T-helper 2 cell treated with Interferon-gamma antibody and Interleukin-4, amounts not matched to agents 100 ng/mL and 5 ng/mL, for 36 hours (primary cell): ENCODE results near the gene TLE3. TPM values are rescaled to one million over a fixed set of nuclear protein-coding genes. Genes with fewer than 3 reads are reported as not detected.
"Not testable (repeated sequence)": the region's sequence is repeated elsewhere in the genome, so short reads cannot be mapped to it uniquely, and the experiment has no call there.

ENCODE experiments used
- intact Hi-C: fragments of 100-400 bp; cut with micrococcal nuclease; formaldehyde crosslinking; loops from one replicate; pipeline ENCODE4 v1.15.1; 2023
- total RNA-seq: library from RNA; stranded (reverse); gene quantifications from 2 replicates; pipeline ENCODE4 v1.2.3, GENCODE V29; 2022

The TLE3 gene
- total RNA-seq, 1 donor from 2014 or later, result 58.4 TPM

DNA sequence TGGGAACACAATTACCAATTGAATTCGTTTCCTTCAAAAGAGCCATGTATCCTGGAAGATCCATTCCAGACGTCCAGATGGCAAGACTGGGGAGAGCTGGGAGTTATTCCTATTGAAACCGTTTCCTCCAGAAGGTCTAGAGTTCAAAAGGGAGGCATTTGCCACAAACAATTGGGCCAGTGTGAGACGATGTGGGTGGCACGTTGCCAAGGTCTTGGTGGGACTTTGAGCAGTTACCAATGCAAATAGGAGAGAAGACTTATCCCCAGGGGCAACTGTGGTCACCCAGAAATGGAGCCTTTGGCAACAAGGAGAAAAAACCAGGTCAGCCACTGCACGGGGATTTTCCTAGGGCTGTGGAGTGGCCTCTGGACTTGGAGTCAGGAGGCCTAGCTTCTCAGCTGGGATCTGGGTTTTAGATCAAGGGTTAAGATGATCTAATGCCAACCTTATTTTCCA is 29.6 kb upstream of the TLE3 start:
- intact Hi-C loops, result no loop called here

DNA sequence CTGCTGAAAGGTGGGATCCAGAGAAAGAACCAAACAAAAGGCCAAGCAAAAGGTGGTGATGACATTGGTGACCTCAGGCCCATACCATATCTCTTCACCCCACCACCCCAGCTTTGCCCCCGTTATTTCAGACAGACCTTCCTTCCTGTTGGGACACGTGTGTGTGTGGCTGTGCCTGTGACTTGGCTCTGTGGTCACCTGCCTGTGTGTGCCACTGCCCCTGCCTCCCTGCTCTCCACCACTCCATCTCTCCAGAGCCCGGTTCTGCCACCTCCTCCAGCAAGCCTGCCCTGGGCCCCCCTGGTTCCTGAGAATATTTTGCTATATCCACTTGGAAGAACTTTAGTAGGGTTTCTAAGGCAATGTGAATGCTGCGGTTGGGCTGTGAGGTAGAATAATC is 28.6 kb upstream of the TLE3 start:
- intact Hi-C loops, result no loop called here

GRCh38 chr15:70125605-70126004 is 27.9 kb upstream of the TLE3 start:
- intact Hi-C loops, result no loop called here

DNA sequence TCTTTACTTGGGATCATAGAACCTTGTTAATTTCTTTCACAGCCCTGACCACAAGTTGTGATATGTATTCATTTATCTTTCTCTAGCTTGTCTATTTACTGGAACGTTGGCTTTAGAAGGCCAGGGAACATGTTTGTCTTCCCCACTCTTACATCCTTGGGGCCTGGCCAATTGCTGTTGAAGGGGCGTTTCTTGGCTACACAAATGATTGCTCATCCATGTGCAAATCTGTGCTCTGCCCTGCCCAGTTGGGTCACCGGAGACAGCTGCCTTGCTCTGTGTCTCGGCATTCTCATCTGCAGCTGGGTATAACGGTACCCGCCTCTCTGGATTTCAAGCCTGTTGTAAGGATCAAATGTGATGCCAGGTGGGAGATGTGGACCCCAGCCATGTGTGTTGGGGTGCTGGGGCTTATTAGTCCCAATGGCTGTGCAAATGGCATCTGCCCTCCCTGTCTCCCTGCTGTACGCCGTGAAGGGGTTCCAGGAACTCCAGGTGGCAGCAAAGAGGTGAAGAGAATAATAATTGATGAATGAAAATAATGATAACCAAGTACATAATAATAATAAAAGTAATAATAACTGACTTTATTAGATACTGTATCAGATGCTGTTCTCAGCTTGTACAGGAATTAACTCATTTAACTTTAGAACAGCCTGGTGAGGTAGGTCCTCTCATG is 24.0 kb upstream of the TLE3 start:
- intact Hi-C loops, result no loop called here

DNA sequence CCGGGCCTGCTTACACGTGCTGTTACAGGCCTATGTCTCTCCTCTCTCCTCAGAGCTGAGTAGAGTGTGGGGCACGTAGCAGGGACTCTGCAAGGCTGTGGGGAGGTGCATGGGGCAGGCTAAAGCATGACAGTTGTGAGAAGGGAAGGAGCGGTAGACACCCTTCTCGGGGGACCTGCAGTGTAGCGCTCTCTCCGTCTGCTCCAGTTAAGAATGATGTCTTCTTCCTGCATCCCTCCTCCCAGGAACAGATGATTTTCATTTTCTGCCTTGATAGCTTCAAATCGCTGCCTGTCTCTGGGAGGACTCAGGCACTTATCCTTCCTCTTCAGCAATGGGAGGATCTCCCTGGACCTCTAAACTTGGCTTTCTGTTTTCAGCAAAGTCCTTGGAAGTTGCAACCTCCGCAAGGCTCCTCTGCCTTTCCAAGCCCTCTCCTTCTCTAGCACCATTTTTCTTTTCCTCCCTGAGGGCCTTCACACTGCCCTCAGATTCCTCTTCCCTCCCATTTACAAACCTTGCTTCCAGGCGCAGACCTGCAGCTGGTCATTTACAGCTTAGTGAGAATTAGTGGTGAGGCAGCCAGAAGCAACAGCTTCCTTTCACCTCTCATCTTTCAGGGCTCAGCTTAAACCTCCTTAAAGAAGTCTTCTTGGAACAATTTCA is 23.4 kb upstream of the TLE3 start:
- intact Hi-C loops, result no loop called here

DNA sequence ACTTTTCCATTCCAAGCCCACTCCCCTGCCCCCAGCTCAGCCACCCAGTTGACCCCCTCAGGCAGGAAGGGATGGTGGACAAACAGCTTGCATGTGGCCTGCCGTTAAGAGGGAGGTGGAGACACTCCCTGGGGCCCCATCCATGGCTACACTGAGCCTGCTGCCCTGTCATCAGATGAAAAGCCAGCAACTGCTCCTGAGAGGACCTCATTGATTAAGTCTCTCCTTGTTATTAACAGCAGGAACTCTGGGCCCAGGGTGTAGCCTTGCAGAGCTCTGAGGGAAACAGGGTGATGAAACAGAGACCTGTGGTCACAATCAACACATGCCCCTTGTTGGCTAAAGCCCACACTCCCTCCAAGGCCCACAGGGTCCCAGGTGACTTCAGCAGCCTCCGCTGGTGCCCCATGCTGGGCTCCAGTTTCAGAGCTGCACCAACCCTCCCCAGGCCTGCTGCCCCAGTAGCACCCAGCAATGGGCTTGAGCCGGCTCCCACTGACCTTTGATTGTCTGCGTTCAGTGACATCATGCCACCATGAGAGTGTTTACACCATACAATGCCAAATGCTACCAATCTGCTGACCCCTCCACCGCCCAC is 22.3 kb upstream of the TLE3 start:
- intact Hi-C loops, result no loop called here

GRCh38 chr15:70118599-70118998 is 20.9 kb upstream of the TLE3 start:
- intact Hi-C loops, result no loop called here

GRCh38 chr15:70116317-70116716 is 18.6 kb upstream of the TLE3 start:
- intact Hi-C loops, result no loop called here

DNA sequence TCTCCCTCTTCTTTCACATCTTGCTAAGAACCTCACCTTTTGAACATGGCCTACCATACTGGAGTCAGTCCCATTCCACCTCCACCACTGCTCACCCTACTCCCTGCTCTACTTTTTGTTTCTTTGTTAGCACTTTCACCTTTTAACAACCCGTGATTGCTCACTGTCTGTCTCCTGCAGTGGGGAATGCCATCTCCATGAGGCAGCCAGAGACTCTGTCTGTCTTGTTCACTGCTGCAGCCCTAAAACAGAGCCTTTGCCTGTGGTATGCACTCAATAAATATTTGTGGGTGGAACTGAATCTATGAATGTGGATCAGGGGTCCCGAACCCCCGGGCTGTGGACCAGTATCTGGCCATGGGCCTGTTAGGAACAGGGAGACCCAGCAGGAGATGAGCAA is 16.5 kb upstream of the TLE3 start:
- intact Hi-C loops, result no loop called here

GRCh38 chr15:70113304-70113700 is 15.6 kb upstream of the TLE3 start:
- intact Hi-C loops, result no loop called here

- intact Hi-C loops, result not testable (repeated sequence)
These were observed 15.0 kb upstream of the TLE3 start for GRCh38 chr15:70112572-70113303.

DNA sequence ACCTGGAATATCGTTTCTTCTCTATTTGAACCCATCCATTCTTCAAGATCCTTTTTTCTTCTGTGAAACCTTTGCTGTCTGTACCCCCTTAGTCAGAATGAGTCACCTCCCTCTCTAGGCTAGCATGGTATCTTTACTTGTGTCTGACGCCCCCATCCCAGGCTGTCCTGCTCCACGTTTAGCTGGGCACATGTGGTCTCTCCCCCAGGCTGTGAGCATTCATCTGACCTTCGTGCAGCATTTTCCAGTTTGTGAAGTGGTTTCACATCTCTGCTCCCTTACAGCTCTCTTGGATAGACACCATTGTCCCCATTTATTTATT is 14.3 kb upstream of the TLE3 start:
- intact Hi-C loops, result no loop called here

- intact Hi-C loops, result no loop called here
These were observed 13.7 kb upstream of the TLE3 start for GRCh38 chr15:70111203-70112073.

DNA sequence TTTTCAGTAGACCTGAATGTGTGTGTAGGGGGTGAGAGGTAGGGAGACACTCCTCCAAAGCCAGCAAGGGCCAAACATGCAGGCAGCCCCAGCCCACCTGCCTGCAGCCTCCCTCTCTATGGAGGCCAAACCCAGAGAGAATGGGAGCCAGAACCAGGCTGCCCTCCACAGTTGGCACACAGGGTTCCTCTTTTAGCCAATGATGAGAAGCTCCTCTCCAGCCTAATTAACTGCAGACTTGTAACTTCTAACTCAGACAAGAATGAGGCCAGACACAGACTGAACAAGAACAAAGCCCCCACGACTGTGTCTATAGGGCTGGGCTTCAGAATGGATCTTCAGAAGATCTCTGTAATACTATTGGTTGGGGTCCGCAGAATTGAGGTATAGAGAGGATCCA is 12.3 kb upstream of the TLE3 start:
- intact Hi-C loops, result no loop called here

DNA sequence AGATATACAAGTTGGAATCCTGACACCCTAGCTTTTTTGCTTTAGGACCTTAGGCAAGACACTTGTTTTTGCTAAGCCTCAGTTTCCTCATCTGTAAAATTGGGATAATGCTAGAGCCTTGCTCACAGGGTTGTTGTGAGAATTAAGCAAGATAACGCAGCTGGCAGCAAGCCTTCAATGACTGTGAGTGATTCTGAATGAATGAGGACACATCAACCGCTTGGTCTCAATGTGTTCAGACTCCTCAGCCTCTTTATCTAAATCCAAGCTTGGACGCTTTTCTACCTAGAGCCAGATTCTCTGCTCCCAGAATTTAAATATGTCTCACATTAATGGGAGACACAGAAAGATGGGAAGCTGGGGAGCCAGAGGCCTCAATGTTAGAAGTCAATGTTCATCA is 11.8 kb upstream of the TLE3 start:
- intact Hi-C loops, result no loop called here

DNA sequence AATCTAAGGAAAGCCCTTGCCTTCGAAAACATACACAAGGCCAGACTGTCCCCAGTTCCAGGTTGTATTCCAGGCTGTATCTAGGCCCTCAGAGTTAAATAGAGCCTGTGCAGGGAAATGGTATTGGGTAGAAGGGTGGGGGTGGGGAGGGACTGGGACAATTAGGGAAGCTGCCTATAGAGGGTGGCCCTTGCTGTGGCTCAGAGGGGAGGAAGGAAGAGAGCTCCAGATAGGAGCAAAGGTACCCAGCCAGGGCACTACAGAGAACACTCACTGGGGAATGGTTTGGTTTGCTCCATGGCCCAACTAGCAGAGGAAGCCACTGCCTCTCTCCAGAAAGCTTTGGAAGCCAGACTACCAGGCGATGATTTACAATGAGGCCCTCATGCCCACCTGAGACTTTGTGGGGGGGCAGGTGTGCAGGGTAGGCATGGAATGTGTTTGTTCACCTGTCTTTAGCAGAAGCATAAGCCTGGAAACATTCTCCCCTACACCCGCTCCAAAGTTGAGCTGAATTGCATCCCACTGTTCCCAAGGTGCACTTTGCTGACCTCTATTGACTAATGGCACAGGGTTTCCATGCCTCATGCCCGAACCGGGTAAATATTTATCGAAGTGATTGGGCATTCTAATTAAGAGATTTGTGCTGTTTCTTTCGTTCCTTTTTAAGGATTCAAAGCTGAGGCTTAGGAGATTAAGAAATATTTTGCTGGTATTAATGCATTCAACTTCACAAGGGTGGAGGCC is 6.3 kb upstream of the TLE3 start:
- intact Hi-C loops, result no loop called here

DNA sequence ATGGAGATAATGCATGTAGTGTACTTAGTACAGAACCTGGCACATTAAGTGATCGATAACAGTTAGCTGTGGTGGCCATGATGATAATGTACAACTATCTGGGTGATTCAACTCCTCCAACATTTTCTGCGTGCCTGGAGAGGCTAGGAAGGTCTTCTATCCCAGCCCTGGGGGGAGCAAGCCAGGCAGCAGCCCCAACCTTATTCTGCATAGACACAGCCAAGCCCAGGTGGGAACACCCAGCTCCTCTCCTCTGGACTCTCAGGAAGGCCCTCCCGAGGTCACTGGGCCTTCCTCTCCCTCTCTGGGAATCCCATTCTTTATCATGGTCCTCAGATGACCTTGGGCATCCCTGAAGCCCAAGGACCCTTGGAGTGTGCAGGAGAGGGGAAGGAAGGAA is 5.1 kb upstream of the TLE3 start:
- intact Hi-C loops, result no loop called here

DNA sequence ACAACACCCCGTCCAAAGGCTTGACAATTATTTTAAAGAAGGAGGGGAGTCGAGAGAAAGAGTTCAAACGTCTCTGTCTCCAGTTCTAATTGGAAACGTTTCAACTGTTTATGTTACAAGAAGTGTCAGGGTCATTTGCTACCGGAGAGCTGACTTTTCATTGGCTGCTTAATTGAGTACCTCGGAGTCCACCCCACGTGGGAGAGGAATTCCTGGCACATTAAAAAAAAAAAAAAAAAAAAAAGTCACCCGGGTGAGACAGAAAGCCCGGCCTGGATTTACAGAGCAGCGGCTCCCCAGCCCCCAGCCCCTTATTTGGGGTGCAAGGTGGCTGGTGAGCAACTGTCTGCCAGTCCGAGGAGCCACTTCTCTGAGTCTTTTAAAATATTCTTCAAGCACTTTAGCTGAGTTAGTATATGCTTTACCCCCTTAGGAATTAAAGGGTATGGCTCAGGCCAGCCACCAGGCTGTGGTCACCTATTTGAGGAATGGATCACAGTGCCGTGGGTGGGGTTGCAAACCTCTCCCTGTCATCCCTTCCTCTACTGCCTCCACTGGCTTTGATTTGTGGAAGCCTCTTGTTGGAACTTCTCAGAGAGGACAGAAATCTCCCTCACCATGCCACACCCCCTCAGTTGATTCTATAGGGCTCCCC is 3.9 kb upstream of the TLE3 start:
- intact Hi-C loops, result no loop called here

DNA sequence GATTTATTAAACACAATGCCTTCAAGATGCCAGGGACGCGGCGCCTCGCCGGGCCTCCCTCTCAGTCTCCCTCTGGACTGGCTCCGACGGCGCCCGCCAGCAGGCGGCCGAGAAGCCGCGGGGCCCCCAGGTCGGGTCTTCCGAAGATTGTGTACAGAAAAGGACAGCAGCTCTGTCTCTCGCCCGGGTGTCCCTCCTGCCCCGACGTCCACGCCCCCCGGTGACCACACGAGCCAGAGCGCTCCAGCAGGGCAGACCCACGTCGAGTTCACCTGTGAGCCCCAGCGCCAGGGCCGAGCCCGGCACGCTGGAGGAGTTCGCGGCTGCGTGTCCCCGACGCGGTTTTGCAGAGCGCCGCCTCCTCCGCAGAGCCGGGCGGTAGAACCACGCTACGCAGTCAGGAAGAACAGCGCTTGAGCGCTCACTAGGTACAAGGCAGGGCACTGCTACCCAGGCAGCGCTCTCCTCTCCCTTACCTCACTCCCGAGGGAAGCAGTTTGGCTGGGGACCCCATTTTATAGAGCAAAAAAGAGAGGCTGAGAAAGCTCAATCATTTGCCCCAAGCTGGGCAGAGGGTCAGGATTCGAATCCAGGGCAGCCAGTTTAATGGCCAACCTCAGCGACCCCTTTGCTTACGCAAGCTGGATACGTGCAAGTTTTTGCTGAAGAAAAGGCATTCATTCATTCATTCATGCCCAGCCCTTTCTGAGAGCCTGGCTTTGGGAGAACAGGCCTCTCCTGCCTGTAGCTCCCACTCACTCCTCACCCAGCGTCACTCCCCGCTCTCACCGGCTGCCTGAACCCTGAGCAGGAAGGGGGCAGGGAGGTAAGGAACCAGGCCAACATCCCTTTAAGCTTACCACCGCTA is 3.0 kb upstream of the TLE3 start:
- intact Hi-C loops, result no loop called here
